Measurements from ENCODE around the gene CDAN1. TPM values are rescaled to one million over a fixed set of nuclear protein-coding genes. Genes with fewer than 3 reads are reported as not detected.

The CDAN1 gene, protein sequence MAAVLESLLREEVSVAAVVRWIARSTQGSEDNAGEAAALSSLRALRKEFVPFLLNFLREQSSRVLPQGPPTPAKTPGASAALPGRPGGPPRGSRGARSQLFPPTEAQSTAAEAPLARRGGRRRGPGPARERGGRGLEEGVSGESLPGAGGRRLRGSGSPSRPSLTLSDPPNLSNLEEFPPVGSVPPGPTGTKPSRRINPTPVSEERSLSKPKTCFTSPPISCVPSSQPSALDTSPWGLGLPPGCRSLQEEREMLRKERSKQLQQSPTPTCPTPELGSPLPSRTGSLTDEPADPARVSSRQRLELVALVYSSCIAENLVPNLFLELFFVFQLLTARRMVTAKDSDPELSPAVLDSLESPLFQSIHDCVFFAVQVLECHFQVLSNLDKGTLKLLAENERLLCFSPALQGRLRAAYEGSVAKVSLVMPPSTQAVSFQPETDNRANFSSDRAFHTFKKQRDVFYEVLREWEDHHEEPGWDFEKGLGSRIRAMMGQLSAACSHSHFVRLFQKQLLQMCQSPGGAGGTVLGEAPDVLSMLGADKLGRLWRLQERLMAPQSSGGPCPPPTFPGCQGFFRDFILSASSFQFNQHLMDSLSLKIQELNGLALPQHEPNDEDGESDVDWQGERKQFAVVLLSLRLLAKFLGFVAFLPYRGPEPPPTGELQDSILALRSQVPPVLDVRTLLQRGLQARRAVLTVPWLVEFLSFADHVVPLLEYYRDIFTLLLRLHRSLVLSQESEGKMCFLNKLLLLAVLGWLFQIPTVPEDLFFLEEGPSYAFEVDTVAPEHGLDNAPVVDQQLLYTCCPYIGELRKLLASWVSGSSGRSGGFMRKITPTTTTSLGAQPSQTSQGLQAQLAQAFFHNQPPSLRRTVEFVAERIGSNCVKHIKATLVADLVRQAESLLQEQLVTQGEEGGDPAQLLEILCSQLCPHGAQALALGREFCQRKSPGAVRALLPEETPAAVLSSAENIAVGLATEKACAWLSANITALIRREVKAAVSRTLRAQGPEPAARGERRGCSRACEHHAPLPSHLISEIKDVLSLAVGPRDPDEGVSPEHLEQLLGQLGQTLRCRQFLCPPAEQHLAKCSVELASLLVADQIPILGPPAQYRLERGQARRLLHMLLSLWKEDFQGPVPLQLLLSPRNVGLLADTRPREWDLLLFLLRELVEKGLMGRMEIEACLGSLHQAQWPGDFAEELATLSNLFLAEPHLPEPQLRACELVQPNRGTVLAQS
- total RNA-seq = 1 to 10 TPM; 3.5 to 6.1 TPM

DNA sequence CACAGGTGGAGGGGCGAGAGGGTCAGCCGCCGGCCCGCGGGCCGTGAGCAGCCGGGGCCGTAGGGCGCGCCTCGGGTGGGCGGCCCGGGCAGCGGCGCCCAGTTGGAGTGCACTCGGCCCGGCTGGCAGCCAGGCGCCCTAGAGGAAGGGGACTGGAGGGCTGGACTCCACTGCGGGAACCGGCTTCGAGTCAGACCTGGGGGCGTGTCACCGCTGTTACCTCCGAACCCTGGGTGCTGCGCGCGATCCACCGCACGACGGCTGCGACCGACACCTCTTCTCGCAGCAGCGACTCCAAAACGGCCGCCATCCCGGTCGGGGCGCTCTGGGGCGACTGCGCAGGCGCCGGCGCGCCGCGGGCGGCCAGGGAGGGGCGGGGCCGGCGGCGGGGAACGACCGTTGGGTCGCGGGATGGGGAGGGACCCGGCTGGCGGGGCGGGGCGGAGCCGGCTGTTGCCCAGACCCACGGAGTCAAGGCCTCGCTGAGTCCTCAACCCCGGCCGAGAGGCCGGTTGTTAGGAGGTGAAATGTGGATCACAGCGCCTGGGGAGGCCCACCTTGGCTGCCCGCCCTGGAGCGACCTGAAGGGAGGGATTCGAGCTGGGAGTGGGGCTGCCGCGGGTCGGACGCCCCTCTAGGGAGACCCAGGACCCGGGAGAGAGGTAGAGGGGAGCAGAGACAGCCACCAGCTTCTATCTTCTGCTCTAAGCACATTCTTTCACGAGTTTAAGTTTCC, at the start of gene CDAN1:
CDAN1 (minus strand) TSS at position 336 of the 736 bp plus-strand sequence; CDS start at position 310, 26 bp downstream.
- TF ChIP-seq, protein P1, sequence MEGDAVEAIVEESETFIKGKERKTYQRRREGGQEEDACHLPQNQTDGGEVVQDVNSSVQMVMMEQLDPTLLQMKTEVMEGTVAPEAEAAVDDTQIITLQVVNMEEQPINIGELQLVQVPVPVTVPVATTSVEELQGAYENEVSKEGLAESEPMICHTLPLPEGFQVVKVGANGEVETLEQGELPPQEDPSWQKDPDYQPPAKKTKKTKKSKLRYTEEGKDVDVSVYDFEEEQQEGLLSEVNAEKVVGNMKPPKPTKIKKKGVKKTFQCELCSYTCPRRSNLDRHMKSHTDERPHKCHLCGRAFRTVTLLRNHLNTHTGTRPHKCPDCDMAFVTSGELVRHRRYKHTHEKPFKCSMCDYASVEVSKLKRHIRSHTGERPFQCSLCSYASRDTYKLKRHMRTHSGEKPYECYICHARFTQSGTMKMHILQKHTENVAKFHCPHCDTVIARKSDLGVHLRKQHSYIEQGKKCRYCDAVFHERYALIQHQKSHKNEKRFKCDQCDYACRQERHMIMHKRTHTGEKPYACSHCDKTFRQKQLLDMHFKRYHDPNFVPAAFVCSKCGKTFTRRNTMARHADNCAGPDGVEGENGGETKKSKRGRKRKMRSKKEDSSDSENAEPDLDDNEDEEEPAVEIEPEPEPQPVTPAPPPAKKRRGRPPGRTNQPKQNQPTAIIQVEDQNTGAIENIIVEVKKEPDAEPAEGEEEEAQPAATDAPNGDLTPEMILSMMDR (IDR thresholded peaks at IDR 0.05) = peak in 1 of 2 donors; percentile 27
- DNase-seq (ENCODE audit: low spot score) = peak; percentile 90
- peaks cover 0 to 17% of the 10 kb centered on the region in 2 donors for H3K4me1 ChIP-seq
- H3K4me3 ChIP-seq = peak within 1 kb of the TSS; percentile 87 to 94
- H3K27ac ChIP-seq = peak within 1 kb of the TSS; percentile 85 to 93
- no peaks in the 10 kb centered on the region for H3K9me3 ChIP-seq
- H3K36me3 ChIP-seq = peaks cover 34% of the 10 kb centered on the region
- H3K27me3 ChIP-seq = no peaks in the 10 kb centered on the region

DNA sequence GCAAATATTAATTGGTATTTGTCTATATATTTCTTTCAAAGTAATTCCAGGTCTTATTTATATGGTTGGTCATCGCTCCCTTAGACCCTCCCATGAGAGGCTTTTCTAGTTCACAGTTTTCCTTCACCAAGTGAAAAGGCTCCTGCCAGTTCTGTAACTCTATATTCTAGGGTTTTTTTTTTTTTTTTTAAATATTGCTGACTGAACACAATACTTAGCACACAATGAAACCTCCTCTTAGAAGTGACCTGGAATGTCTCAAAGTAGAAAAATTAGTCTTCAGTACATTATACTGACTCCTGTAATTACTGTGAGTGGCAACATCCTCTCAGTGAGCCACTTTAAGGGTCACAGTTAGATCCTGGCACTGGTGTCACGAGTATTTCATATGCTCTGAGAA, 48.6 kb upstream of the CDAN1 start:
- no peak for DNase-seq (ENCODE audit: low spot score)
- TF ChIP-seq, protein P1 (IDR thresholded peaks at IDR 0.05) = no peak
- no peaks in the 10 kb centered on the region for H3K4me1 ChIP-seq
- no peak overlapping the region for H3K4me3 ChIP-seq
- no peak overlapping the region for H3K27ac ChIP-seq
- no peaks in the 10 kb centered on the region for H3K9me3 ChIP-seq
- H3K27me3 ChIP-seq = no peaks in the 10 kb centered on the region
- H3K36me3 ChIP-seq = no peaks in the 10 kb centered on the region

DNA sequence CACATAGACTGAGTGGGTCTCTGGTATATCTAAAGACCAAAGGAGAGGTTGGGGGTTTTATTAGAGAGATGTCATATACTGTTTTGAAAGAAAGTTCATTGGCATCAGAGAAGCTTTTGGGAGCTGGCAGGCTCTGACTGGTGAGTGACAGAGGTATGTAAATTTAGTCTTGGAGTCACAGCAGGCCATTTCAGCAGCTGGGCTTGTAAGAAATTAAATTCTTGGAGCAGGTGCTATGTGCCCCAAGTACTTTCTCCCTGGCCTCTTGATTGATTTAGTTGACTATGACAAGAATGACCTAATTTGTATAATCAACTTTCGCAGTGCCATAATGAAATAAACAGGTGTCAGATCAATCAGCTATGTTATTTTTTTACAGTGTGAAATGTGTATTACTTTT, 47.8 kb upstream of the CDAN1 start:
- Histone ChIP-seq H3K27me3 (no peaks in the 10 kb centered on the region), H3K36me3 (no peaks in the 10 kb centered on the region), H3K4me3 (no peak overlapping the region), H3K27ac (no peak overlapping the region), H3K9me3 (no peaks in the 10 kb centered on the region), H3K4me1 (no peaks in the 10 kb centered on the region)
- no peak for DNase-seq (ENCODE audit: low spot score)
- TF ChIP-seq, protein P1 (IDR thresholded peaks at IDR 0.05) = no peak

DNA sequence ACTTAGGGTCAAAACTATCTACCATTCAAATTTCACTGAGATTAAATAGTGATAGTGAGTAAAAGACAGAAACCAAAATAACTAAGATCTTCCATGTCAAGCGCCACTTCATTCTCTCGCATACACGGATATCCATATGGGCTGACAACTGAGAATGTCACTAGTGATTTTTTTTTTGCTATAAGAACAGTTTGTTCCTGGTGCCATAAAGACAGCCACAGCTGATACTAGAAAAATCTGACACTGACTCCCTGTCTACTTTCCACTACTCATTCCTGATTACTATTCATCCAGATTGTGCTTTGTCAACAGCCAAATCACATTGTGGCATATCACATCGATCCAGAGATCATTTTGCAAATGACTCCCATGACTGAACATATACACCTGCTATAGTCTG, 45.8 kb upstream of the CDAN1 start:
- H3K4me1 ChIP-seq = no peaks in the 10 kb centered on the region
- H3K27ac ChIP-seq = no peak overlapping the region
- no peaks in the 10 kb centered on the region for H3K36me3 ChIP-seq
- DNase-seq (ENCODE audit: low spot score) = no peak
- no peaks in the 10 kb centered on the region for H3K9me3 ChIP-seq
- H3K27me3 ChIP-seq = no peaks in the 10 kb centered on the region
- H3K4me3 ChIP-seq = no peak overlapping the region
- TF ChIP-seq, protein P1 (IDR thresholded peaks at IDR 0.05) = no peak

DNA sequence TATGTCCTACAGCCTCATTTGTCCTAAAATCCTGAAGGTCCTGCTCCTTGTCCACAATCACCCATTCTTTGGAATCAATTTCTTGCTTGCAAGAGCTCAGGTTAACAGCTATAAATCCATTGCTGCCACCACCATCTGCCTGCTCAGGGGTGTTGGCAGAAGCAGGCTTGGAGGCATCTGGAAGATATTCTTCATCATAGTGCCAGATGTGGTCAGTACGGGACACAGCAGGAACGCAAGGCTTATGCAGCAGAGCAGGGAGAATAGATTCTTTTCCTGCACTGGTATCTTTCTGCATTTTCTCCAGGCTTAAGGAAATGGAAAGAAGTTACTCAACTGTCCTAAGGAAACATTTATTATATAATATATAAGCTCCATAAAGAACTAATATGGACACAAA, 38.5 kb upstream of the CDAN1 start:
- Histone ChIP-seq H3K27me3 (no peaks in the 10 kb centered on the region), H3K27ac (no peak overlapping the region), H3K36me3 (peaks cover 13% of the 10 kb centered on the region), H3K9me3 (no peaks in the 10 kb centered on the region), H3K4me3 (no peak overlapping the region), H3K4me1 (peaks cover 0 to 12% of the 10 kb centered on the region in 2 donors)
- TF ChIP-seq, protein P1 (IDR thresholded peaks at IDR 0.05) = no peak
- no peak for DNase-seq (ENCODE audit: low spot score)
